ENCODE data around the gene MRPL37. TPM values are rescaled to one million over a fixed set of nuclear protein-coding genes. Genes with fewer than 3 reads are reported as not detected.

MRPL37 gene
- total RNA-seq = 10 to 100 TPM; 53.1 to 57.1 (median 55.7) TPM
- polyA plus RNA-seq = 53.9 TPM
- long read RNA-seq, donor 1, transcript MRPL37-202 (7 exons, 1,483 nt) = major isoform, 78 of 100 reads
- long read RNA-seq, donor 1, partial matches to known transcripts = 19 of 100 reads
- long read RNA-seq, donor 1, other reads (novel, unspliced or antisense) = 2 of 100 reads
- long read RNA-seq, donor 2, transcript MRPL37-202 (7 exons, 1,483 nt) = major isoform, 40 of 55 reads
- long read RNA-seq, donor 2, partial matches to known transcripts = 10 of 55 reads
- long read RNA-seq, donor 2, other reads (novel, unspliced or antisense) = 5 of 55 reads
- long read RNA-seq, donor 3, transcript MRPL37-202 (7 exons, 1,483 nt) = major isoform, 170 of 182 reads
- long read RNA-seq, donor 3, partial matches to known transcripts = 2 of 182 reads
- long read RNA-seq, donor 3, other reads (novel, unspliced or antisense) = 10 of 182 reads
- long read RNA-seq, donor 4, transcript MRPL37-202 (7 exons, 1,483 nt) = major isoform, 57 of 71 reads
- long read RNA-seq, donor 4, partial matches to known transcripts = 11 of 71 reads
- long read RNA-seq, donor 4, other reads (novel, unspliced or antisense) = 3 of 71 reads

DNA sequence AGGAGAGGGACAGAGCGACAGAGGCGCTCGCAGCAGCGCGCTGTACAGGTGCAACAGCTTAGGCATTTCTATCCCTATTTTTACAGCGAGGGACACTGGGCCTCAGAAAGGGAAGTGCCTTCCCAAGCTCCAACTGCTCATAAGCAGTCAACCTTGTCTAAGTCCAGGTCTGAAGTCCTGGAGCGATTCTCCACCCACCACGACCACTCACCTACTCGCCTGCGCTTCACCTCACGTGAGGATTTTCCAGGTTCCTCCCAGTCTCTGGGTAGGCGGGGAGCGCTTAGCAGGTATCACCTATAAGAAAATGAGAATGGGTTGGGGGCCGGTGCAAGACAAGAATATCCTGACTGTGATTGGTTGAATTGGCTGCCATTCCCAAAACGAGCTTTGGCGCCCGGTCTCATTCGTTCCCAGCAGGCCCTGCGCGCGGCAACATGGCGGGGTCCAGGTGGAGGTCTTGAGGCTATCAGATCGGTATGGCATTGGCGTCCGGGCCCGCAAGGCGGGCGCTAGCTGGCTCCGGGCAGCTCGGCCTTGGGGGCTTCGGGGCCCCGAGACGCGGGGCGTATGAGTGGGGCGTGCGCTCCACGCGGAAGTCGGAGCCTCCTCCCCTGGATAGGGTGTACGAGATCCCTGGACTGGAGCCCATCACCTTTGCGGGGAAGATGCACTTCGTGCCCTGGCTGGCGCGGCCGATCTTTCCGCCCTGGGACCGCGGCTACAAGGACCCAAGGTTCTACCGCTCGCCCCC is at the start of gene MRPL37, which contains the start of gene CYB5RL:
Gene MRPL37, plus strand, starts transcription at position 403 of the 754 bp plus-strand sequence. Its CDS starts 77 bp downstream, at position 480.
Gene CYB5RL, minus strand, starts transcription at position 266 of the 754 bp plus-strand sequence. CDS start 4,414 bp downstream, outside the sequence.
- DNase-seq (peak; percentile 88 to 95 (median 93)), ATAC-seq (peak; percentile 99)
- intact Hi-C loops (cut with DNase I) = loop anchor here in 2 of 4 donors (10.0 kb wide), 1 partner anchor 205 kb away; the partner anchor contains the start of gene SSBP3 (in 2 of the 2)
- H3K27me3 ChIP-seq (ENCODE audit: control insufficient read depth, insufficient read depth) = no peaks in the 10 kb centered on the region
- peak within 1 kb of the TSS; percentile 51 for H3K4me3 ChIP-seq (ENCODE audit: low read length)
- no peaks in the 10 kb centered on the region for H3K9me3 ChIP-seq (ENCODE audit: control insufficient read depth, low read length)
- WGBS = under 1% methylated on average over 51 of the region's 51 CpGs
- H3K4me1 ChIP-seq (ENCODE audit: control insufficient read depth, insufficient read depth, low read length) = peaks cover 2% of the 10 kb centered on the region
- H3K27ac ChIP-seq (ENCODE audit: low read length) = peak within 1 kb of the TSS; percentile 1

DNA sequence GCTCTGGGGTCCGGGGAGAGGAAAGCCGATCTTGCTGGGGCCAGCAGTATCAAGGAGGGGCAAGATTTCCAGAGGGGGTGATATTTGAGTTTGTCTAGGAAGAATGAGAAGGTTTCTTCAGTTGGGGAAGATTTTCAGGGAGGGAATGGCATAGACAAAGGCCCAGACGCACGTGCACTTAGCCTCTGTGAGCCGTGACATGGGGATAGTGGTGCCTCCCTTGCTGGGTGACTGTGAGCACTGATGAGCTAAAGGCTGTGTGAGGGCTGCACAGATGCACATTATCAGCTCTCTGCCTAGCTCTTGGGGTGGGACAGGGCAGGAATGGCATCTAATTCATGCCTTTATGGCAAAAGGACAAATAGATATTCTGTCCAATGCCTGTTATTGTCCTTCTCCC is 49.0 kb upstream of the MRPL37 start:
- H3K27ac ChIP-seq (ENCODE audit: low read length) = no peak overlapping the region
- DNase-seq (no peak), ATAC-seq (no peak)
- intact Hi-C loops (cut with DNase I) = no loop called here
- H3K4me3 ChIP-seq (ENCODE audit: low read length) = no peak overlapping the region
- H3K9me3 ChIP-seq (ENCODE audit: control insufficient read depth, low read length) = no peaks in the 10 kb centered on the region
- no peaks in the 10 kb centered on the region for H3K27me3 ChIP-seq (ENCODE audit: control insufficient read depth, insufficient read depth)
- no peaks in the 10 kb centered on the region for H3K4me1 ChIP-seq (ENCODE audit: control insufficient read depth, insufficient read depth, low read length)
- 84% methylated on average over 5 of the region's 5 CpGs for WGBS

DNA sequence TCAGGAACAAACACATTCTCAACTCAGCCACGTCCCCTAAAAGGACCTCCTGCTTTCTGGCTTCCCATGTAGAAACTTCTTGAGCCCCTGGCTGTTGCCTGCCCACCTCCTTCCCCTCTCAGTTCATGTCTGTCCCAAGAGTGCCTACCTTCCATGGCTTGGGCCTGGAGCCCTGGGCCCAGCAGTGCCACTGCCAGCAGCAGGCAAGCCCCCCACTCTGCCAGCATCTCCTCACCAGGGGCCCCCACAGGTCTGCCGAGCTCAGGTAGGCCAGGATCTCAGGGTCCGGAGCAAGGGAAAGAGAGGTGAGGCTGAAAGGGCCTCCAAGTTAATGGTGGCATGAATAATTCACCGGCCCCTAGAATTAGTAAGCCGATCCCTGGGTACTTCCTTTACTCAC is 47.3 kb upstream of the MRPL37 start, which contains the start of gene CDCP2:
Gene CDCP2, minus strand, starts transcription at position 305 of the 400 bp plus-strand sequence. Its CDS starts 78 bp downstream, at position 227.
- Histone ChIP-seq H3K4me3 (ENCODE audit: low read length) (no peak within 1 kb of the TSS), H3K4me1 (ENCODE audit: control insufficient read depth, insufficient read depth, low read length) (no peaks in the 10 kb centered on the region), H3K27me3 (ENCODE audit: control insufficient read depth, insufficient read depth) (no peaks in the 10 kb centered on the region), H3K27ac (ENCODE audit: low read length) (no peak within 1 kb of the TSS), H3K9me3 (ENCODE audit: control insufficient read depth, low read length) (no peaks in the 10 kb centered on the region)
- intact Hi-C loops (cut with DNase I) = no loop called here
- WGBS = 96% methylated on average over 5 of the region's 5 CpGs
- no peak for DNase-seq
- no peak for ATAC-seq

DNA sequence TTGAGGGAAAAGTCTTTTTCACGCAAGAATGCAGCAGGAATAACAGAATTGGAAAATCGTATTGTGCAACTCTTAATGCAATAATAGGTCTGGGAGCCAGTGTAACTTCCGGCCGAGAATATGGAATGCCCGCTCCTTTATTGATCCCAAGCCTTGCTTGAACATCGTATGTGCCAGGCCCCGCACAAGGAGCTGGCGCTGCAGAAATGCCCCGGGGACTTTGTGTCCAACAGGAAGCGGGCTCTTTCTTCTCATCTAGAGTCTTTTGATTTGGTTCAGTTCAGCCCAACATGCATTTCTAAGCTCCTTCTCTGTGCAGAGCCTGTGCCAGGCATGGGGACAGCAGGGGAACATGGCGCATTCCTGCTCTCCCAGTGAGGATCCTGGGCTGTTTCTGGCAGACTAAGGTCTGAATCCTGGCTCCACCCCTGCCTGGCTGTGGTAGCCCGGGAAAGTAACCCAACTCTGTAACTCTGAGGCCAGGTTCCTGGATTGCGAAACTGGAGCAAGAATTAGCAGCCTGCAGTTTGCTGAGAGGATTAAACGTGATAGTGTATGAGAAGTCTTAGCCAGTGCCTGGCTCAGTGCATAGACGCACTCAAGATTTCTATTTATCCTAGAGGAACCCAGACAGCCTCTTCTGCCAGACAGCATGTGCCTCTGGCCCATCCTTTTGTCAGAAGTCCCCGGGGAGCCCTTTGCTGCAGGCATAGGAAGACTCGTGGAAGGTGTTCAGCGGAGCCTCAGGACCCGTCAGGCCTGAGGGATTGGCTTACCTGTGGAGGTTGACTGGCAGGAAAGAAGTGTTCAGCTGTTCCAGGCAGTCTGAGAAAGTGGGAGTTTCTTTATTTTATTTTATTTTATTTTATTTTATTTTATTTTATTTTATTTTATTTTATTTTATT is 46.2 kb upstream of the MRPL37 start:
- no peak overlapping the region for H3K27ac ChIP-seq (ENCODE audit: low read length)
- intact Hi-C loops (cut with DNase I) = no loop called here
- no peak overlapping the region for H3K4me3 ChIP-seq (ENCODE audit: low read length)
- DNase-seq (peak; percentile 76 to 84 (median 83)), ATAC-seq (peak; percentile 87 to 88)
- H3K27me3 ChIP-seq (ENCODE audit: control insufficient read depth, insufficient read depth) = no peaks in the 10 kb centered on the region
- H3K9me3 ChIP-seq (ENCODE audit: control insufficient read depth, low read length) = no peaks in the 10 kb centered on the region
- 55% methylated on average over 19 of the region's 19 CpGs for WGBS
- H3K4me1 ChIP-seq (ENCODE audit: control insufficient read depth, insufficient read depth, low read length) = no peaks in the 10 kb centered on the region

DNA sequence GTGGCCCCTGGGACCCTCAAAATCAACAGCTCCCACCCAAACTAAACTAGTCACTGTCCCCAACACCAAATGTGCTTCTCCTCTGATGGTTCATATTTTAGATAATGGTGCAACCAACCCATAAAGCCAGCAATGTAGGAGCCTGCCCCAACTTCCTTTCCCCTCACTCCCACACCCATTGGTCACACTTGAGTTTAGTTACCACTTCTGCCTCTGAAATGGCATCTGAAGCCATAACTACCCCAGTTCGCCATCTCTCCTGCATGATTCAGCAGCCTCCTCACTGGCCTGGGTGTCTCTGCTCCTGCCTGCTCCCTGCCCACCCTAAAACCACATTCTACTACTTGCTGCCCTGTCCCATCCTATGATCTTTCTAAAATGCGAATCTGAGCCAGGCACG is 43.8 kb upstream of the MRPL37 start:
- Histone ChIP-seq H3K4me1 (ENCODE audit: control insufficient read depth, insufficient read depth, low read length) (no peaks in the 10 kb centered on the region), H3K9me3 (ENCODE audit: control insufficient read depth, low read length) (no peaks in the 10 kb centered on the region), H3K27me3 (ENCODE audit: control insufficient read depth, insufficient read depth) (no peaks in the 10 kb centered on the region), H3K4me3 (ENCODE audit: low read length) (no peak overlapping the region), H3K27ac (ENCODE audit: low read length) (no peak overlapping the region)
- no peak for DNase-seq
- ATAC-seq = no peak
- WGBS = 87% methylated on average over 3 of the region's 3 CpGs
- intact Hi-C loops (cut with DNase I) = no loop called here

DNA sequence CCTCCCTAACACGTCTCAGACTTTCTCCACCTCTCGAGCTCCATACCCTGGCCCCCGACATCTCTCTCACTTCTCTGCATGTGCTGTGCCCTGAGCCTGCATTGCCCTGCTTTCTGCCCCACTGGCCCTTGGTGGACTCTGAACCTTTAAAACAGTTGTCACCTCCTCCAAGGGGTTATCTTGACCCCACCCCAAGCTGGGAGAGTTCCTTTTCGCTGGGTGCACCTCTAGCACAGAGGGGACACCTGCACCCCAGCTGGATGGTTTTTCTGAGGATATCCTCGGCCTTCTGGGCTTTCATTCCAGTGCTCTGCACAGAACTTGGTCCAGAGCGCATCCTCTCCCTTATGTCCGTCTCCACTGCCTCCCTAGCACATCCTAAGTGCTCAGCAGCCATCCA is 43.0 kb upstream of the MRPL37 start:
- WGBS = 94% methylated on average over 7 of the region's 7 CpGs
- Histone ChIP-seq H3K9me3 (ENCODE audit: control insufficient read depth, low read length) (no peaks in the 10 kb centered on the region), H3K27me3 (ENCODE audit: control insufficient read depth, insufficient read depth) (no peaks in the 10 kb centered on the region), H3K27ac (ENCODE audit: low read length) (no peak overlapping the region), H3K4me1 (ENCODE audit: control insufficient read depth, insufficient read depth, low read length) (no peaks in the 10 kb centered on the region), H3K4me3 (ENCODE audit: low read length) (no peak overlapping the region)
- intact Hi-C loops (cut with DNase I) = no loop called here
- ATAC-seq = no peak
- no peak for DNase-seq

DNA sequence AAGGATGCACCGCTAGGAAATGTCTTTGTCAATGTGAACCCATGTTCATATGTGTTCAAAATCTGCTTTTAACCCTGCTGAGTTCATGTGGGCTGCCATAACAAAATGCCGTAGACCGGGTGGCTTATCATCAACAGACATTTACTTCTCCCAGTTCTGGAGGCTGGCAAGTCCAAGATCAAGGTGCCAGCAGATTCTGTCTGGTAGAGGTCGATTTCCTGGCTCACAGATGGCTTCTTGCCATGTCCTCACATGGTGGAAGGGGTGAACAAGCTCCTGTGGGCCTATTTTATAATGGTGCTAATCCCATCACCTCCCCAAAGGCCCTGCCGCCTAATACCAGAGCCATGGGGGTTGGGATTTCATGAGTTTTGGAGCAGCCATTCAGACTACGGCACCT is 42.6 kb upstream of the MRPL37 start:
- Histone ChIP-seq H3K27ac (ENCODE audit: low read length) (no peak overlapping the region), H3K4me3 (ENCODE audit: low read length) (no peak overlapping the region), H3K9me3 (ENCODE audit: control insufficient read depth, low read length) (no peaks in the 10 kb centered on the region), H3K27me3 (ENCODE audit: control insufficient read depth, insufficient read depth) (no peaks in the 10 kb centered on the region), H3K4me1 (ENCODE audit: control insufficient read depth, insufficient read depth, low read length) (no peaks in the 10 kb centered on the region)
- 93% methylated on average over 6 of the region's 6 CpGs for WGBS
- no peak for DNase-seq
- intact Hi-C loops (cut with DNase I) = no loop called here
- ATAC-seq = no peak

DNA sequence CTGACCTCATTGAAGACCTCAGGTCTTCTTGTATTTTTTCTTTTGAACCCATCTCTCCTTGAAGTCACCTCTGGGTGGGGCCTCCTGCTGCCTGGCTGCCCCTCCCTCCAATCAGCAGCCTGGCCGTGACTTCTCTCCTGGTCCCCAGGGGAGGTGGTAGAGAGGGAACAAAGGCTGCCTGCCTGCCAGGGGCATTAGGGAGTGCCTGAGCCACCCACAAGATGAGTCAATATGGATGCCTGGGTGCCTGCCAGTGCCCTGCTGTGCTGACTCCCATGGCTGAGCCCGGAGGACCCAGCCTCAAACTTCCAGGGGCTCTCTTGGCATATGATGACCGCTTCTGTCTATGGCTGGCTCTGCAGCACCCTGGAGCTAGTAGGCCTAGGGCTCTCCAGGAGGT is 41.9 kb upstream of the MRPL37 start:
- H3K4me3 ChIP-seq (ENCODE audit: low read length) = no peak overlapping the region
- intact Hi-C loops (cut with DNase I) = no loop called here
- DNase-seq (no peak), ATAC-seq (no peak)
- WGBS = 88% methylated on average over 3 of the region's 3 CpGs
- H3K27me3 ChIP-seq (ENCODE audit: control insufficient read depth, insufficient read depth) = no peaks in the 10 kb centered on the region
- no peak overlapping the region for H3K27ac ChIP-seq (ENCODE audit: low read length)
- H3K4me1 ChIP-seq (ENCODE audit: control insufficient read depth, insufficient read depth, low read length) = no peaks in the 10 kb centered on the region
- no peaks in the 10 kb centered on the region for H3K9me3 ChIP-seq (ENCODE audit: control insufficient read depth, low read length)

DNA sequence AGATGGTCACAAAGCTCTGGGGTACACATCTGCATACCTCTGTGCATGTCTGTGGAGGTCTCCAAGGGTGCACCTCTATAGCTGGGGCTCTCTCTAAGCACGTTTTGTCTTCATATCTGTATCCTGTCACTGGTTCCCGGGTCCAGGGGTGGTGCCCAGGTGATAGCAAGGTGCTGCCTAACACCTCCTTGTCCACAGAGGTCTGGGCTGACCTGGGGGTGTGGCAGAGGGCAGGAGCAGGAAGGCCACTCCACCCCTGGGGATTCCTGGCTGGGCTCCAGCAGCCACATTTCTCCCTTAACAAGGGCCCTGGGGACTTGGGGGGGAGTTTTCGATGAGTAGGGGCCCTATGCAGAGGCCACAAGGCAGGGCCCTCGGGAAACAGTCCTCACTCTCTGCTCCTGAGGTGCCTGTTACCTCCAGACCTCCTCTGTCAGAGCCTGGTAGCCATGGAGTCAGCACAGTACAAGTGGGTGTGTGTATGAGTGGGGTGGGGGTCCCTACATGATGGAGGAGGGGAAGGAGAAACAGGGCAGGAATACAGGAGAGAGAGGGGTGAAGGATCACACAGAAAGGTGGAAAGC is 40.1 kb upstream of the MRPL37 start:
- intact Hi-C loops (cut with DNase I) = no loop called here
- no peak for ATAC-seq

DNA sequence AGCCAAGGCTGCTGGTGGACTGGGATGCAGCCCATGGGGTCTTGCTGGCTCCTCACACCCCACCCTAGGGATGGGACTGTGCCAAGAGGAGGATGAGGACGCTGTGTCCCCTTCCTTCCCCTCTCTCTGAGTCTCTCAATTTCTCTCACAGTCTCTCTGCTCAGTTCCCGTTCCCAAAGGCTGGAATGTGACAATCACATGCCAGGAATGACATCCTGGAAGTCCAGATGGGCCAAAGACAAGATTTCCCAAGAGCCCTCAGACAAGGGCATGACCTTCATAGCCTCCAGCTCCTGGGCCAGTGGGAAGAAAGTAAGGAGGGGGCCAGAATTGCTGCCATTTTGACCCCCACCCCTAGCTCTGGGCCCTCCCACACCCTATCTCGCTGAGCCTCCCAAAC is 39.6 kb upstream of the MRPL37 start:
- no peaks in the 10 kb centered on the region for H3K4me1 ChIP-seq (ENCODE audit: control insufficient read depth, insufficient read depth, low read length)
- ATAC-seq (no peak), DNase-seq (no peak)
- no peak overlapping the region for H3K4me3 ChIP-seq (ENCODE audit: low read length)
- intact Hi-C loops (cut with DNase I) = no loop called here
- H3K27me3 ChIP-seq (ENCODE audit: control insufficient read depth, insufficient read depth) = no peaks in the 10 kb centered on the region
- H3K9me3 ChIP-seq (ENCODE audit: control insufficient read depth, low read length) = no peaks in the 10 kb centered on the region
- H3K27ac ChIP-seq (ENCODE audit: low read length) = no peak overlapping the region
- 48% methylated on average over 3 of the region's 3 CpGs for WGBS

More for the DNA sequence above, 40.1 kb upstream of the MRPL37 start:
- 77% methylated on average over 4 of the region's 4 CpGs for WGBS
- Histone ChIP-seq H3K9me3 (ENCODE audit: control insufficient read depth, low read length) (no peaks in the 10 kb centered on the region), H3K27ac (ENCODE audit: low read length) (no peak overlapping the region), H3K4me3 (ENCODE audit: low read length) (no peak overlapping the region), H3K4me1 (ENCODE audit: control insufficient read depth, insufficient read depth, low read length) (no peaks in the 10 kb centered on the region), H3K27me3 (ENCODE audit: control insufficient read depth, insufficient read depth) (no peaks in the 10 kb centered on the region)
- no peak for DNase-seq

All from right cardiac atrium (tissue), 5 donors.